Measurements from ENCODE around the gene APOBEC3F. TPM values are rescaled to one million over a fixed set of nuclear protein-coding genes. Genes with fewer than 3 reads are reported as not detected.
"Not testable (repeated sequence)": the region's sequence is repeated elsewhere in the genome, so short reads cannot be mapped to it uniquely, and the experiment has no call there.

APOBEC3F gene
- polyA plus RNA-seq, 1 experiment, result 8.6 TPM

DNA sequence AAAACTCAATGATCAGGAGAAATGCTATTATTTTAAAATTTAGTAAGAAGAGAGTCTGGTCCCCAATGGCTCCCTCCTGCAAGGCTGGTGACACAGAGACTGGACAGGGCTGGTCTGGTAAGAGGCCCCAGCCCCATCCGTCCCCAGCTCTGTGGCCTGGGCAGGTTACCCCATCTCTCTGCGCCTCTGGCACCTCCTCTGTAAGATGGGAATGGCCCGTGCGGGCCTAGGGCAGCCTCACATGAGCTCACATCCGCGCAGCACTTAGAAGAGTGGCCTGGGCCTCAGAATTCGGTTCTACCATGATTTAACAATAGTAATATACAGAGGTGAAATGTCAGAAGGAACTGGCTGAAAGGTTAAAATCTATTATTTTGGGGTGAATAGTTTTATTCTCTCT lies 1.2 kb downstream of the APOBEC3F start:
- H3K36me3 ChIP-seq (ENCODE audit: control insufficient read depth, insufficient read depth, low read length), result peaks cover 1% of the 10 kb centered on the region; the same call in 1 of the 2 replicates
- TF ChIP-seq, protein P1, sequence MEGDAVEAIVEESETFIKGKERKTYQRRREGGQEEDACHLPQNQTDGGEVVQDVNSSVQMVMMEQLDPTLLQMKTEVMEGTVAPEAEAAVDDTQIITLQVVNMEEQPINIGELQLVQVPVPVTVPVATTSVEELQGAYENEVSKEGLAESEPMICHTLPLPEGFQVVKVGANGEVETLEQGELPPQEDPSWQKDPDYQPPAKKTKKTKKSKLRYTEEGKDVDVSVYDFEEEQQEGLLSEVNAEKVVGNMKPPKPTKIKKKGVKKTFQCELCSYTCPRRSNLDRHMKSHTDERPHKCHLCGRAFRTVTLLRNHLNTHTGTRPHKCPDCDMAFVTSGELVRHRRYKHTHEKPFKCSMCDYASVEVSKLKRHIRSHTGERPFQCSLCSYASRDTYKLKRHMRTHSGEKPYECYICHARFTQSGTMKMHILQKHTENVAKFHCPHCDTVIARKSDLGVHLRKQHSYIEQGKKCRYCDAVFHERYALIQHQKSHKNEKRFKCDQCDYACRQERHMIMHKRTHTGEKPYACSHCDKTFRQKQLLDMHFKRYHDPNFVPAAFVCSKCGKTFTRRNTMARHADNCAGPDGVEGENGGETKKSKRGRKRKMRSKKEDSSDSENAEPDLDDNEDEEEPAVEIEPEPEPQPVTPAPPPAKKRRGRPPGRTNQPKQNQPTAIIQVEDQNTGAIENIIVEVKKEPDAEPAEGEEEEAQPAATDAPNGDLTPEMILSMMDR (IDR thresholded peaks at IDR 0.05; ENCODE audit: insufficient read depth, low read depth, low read length), result no peak
- ChIA-PET POLR2A (interaction anchor here (0.7 kb wide), 1 partner anchor 98 kb away, joined by 16 read pairs; no protein-coding TSS in a partner anchor), CTCF (no interaction called here)
- H3K4me3 ChIP-seq (ENCODE audit: low read depth, low read length), result no peak overlapping the region
- no peak for DNase-seq (ENCODE audit: low read depth)
- no peaks in the 10 kb centered on the region for H3K27me3 ChIP-seq (ENCODE audit: control insufficient read depth, insufficient read depth, low read length)

DNA sequence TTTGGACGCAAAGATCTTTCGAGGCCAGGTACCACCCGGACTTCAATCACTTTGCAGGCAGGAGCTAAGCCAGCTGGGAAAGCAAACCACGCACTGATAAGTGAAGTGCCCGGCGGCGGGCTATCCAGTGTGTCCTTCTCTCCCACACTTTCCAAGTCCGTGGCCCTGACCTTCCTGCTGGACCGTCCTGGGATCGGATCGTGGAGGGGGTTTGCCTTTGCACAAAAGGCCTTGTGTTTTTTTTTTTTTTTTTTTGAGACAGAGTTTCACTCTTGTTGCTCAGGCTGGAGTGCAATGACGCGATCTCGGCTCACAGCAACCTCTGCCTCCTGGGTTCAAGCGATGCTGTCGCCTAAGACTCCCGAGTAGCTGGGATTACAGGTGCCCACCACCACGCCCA lies 2.4 kb downstream of the APOBEC3F start:
- H3K27me3 ChIP-seq (ENCODE audit: control insufficient read depth, insufficient read depth, low read length); H3K36me3 ChIP-seq (ENCODE audit: control insufficient read depth, insufficient read depth, low read length); H3K4me3 ChIP-seq (ENCODE audit: low read depth, low read length); DNase-seq (ENCODE audit: low read depth); POLR2A ChIA-PET: not testable (repeated sequence)
- CTCF ChIA-PET, result interaction anchor here (1.1 kb wide), 1 partner anchor 173 kb away, joined by 3 read pairs; no protein-coding TSS in a partner anchor

DNA sequence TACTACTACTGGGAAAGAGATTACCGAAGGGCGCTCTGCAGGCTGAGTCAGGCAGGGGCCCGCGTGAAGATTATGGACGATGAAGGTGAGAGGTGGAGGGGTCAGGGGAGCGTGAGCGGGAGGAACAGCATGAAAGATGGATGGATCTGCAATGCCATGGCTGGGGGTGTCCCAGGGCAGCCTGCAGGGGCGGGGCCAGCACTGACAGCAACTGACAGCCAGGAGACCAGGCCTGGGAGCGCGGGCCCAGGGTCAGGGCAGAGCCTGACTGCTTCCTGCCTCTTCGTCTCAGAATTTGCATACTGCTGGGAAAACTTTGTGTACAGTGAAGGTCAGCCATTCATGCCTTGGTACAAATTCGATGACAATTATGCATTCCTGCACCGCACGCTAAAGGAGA lies 4.5 kb downstream of the APOBEC3F start:
- POLR2A ChIA-PET; DNase-seq (ENCODE audit: low read depth); H3K27me3 ChIP-seq (ENCODE audit: control insufficient read depth, insufficient read depth, low read length); H3K36me3 ChIP-seq (ENCODE audit: control insufficient read depth, insufficient read depth, low read length); H3K4me3 ChIP-seq (ENCODE audit: low read depth, low read length); CTCF ChIA-PET: not testable (repeated sequence)

DNA sequence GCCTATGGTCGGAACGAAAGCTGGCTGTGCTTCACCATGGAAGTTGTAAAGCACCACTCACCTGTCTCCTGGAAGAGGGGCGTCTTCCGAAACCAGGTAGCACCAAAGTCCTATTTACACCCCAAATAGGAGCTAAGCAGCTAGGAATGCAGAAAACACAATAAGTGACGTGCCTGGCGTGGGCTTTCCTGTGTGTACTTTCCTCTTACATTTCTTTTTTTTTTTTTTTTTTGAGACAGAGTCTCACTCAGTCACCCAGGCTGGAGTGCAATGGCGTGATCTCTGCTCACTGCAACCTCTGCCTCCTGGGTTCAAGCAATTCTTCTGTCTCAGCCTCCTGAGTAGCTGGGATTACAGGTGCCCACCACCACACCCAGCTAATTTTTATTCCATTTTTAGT lies 8.8 kb downstream of the APOBEC3F start:
- DNase-seq (ENCODE audit: low read depth); H3K36me3 ChIP-seq (ENCODE audit: control insufficient read depth, insufficient read depth, low read length); CTCF ChIA-PET; H3K4me3 ChIP-seq (ENCODE audit: low read depth, low read length); POLR2A ChIA-PET; H3K27me3 ChIP-seq (ENCODE audit: control insufficient read depth, insufficient read depth, low read length): not testable (repeated sequence)

DNA sequence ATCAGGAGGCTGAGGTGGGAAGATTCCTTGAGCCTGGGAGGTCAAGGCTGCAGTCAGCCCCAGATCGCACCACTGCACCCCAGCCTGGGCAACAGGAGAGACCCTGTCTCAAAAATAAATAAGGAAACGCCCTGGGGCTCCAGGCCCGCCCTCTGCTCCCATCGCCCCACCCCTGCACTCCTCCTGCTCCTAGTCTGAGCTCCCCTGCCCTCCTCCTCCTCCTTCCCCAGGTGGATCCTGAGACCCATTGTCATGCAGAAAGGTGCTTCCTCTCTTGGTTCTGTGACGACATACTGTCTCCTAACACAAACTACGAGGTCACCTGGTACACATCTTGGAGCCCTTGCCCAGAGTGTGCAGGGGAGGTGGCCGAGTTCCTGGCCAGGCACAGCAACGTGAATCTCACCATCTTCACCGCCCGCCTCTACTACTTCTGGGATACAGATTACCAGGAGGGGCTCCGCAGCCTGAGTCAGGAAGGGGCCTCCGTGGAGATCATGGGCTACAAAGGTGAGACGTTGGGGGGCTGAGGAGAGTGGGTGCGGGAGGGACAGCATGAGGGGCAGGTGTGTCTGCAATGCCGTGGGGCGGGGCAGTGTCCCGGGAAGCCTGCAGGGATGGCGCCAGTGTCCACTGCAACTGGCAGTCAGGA lies 11.3 kb downstream of the APOBEC3F start:
- H3K4me3 ChIP-seq (ENCODE audit: low read depth, low read length); CTCF ChIA-PET; POLR2A ChIA-PET; DNase-seq (ENCODE audit: low read depth); H3K27me3 ChIP-seq (ENCODE audit: control insufficient read depth, insufficient read depth, low read length); H3K36me3 ChIP-seq (ENCODE audit: control insufficient read depth, insufficient read depth, low read length): not testable (repeated sequence)

DNA sequence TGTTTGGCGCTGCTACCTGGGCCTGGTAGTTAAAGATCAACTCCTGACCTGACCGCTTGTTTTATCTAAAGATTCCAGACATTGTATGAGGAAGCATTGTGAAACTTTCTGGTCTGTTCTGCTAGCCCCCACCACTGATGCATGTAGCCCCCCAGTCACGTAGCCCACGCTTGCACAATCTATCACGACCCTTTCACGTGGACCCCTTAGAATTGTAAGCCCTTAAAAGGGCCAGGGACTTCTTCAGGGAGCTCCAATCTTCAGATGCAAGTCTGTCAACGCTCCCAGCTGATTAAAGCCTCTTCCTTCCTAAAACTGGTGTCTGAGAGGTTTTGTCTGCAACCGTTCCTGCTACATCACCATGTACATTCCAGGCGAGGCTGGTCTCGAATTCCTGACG lies 15.0 kb downstream of the APOBEC3F start:
- Histone ChIP-seq H3K36me3 (ENCODE audit: control insufficient read depth, insufficient read depth, low read length) (no peaks in the 10 kb centered on the region), H3K4me3 (ENCODE audit: low read depth, low read length) (no peak overlapping the region), H3K27me3 (ENCODE audit: control insufficient read depth, insufficient read depth, low read length) (peaks cover 6% of the 10 kb centered on the region)
- TF ChIP-seq, protein P1 (IDR thresholded peaks at IDR 0.05; ENCODE audit: insufficient read depth, low read depth, low read length), result no peak
- no peak for DNase-seq (ENCODE audit: low read depth)
- POLR2A ChIA-PET, result interaction anchor here (0.7 kb wide), 1 partner anchor 16 kb away, joined by 17 read pairs; no protein-coding TSS in a partner anchor
- CTCF ChIA-PET, result no interaction called here

DNA sequence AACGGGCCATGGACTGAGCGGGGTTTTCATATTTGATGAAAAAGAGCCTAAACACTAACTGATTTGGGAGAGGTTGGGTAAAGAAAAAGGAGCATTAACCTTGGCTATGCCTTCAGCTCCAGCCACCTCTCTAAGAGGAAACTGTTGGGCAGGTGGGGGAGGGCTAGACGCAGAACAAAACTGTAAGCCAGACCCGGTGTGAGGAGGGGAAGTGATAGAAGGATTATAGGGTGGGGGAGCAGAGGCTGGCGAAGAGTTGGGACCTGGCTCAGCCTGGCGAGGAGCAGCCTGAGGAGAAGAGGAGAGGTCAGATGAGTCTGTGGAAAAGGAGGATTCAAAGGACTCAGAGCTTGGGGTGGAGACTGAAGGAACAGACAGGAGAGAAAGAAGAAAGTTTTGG lies 20.6 kb downstream of the APOBEC3F start:
- DNase-seq (ENCODE audit: low read depth); POLR2A ChIA-PET; H3K4me3 ChIP-seq (ENCODE audit: low read depth, low read length); H3K27me3 ChIP-seq (ENCODE audit: control insufficient read depth, insufficient read depth, low read length); CTCF ChIA-PET; H3K36me3 ChIP-seq (ENCODE audit: control insufficient read depth, insufficient read depth, low read length): not testable (repeated sequence)

DNA sequence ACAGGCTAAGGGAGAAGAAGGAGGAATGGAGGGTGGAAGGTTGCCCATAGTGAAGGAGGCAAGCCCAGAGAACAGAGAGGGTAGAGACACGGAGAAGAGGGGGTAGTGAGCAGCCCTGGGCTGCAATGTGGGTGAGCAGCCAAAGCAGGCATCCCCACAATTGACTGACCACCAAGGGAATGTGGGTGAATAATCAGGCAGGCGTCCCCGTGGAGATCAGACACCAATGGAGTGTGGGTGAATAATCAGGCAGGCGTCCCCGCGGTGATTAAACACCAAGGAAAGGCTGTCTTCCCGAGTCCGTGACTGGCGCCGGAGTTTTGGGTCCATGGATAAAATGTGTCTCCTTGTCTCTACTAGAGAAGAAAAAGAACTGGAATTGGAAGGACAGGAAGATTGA lies 21.3 kb downstream of the APOBEC3F start:
- DNase-seq (ENCODE audit: low read depth); H3K27me3 ChIP-seq (ENCODE audit: control insufficient read depth, insufficient read depth, low read length); CTCF ChIA-PET; H3K36me3 ChIP-seq (ENCODE audit: control insufficient read depth, insufficient read depth, low read length); H3K4me3 ChIP-seq (ENCODE audit: low read depth, low read length); POLR2A ChIA-PET: not testable (repeated sequence)

DNA sequence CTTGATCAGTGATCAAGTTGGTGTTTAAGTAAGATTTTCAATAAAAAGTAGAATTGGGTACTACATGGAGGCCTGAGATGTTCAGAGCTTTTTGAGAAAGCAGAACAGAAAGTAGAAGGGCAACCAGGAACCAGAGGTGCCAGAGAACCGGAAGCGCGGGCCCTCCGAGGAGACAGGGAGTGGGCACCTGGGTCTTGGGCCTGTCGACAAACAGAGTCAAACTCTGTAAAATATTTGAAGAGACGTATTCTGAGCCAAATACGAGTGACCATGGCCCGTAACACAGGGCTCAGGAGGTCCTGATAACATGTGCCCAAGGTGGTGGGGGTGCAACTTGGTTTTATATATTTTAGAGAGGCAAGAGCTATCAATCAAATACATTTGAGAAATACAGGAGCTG lies 23.2 kb downstream of the APOBEC3F start:
- CTCF ChIA-PET; H3K4me3 ChIP-seq (ENCODE audit: low read depth, low read length); DNase-seq (ENCODE audit: low read depth); POLR2A ChIA-PET; H3K36me3 ChIP-seq (ENCODE audit: control insufficient read depth, insufficient read depth, low read length): not testable (repeated sequence)
- H3K27me3 ChIP-seq (ENCODE audit: control insufficient read depth, insufficient read depth, low read length), result peaks cover 12% of the 10 kb centered on the region

DNA sequence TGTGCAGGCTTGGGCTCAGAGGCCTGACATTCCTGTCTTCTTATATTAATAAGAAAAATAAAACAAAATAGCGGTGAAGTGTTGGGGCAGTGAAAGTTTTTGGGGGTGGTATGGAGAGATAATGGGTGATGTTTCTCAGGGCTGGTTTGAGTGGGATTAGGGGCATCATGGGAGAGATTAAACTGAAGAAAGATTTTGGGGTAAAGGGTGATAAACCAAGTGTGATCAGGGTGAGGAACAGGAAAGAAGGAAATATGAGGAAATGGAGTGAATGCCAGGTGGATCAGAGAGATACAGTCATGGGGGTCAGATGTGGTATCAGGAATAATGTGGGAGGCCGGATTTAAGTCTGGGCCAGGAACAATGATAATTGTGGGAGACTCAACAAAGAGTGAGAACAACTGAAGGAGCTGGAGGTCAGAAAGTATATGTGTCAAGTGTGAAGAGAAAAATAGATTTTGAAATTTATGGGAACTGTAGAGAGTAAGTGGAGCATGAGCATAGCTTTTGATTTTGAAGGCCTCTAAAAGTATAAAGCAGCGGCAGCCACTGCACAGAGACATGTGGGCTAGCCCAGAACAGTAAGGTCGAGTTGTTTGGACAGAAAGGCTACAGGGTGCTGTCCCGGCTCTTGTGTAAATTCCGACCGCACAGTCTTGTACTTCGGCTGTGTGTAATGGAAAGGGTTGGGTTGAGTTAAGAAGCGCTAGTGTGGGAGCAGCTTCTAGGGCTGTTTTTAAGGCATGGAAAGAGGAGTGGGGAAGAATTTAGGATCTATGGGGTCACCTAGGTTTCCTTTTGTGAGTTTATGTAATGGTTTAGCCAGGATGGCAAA lies 26.0 kb downstream of the APOBEC3F start:
- CTCF ChIA-PET; POLR2A ChIA-PET; H3K4me3 ChIP-seq (ENCODE audit: low read depth, low read length): not testable (repeated sequence)

More for the DNA sequence above, 26.0 kb downstream of the APOBEC3F start:
- DNase-seq (ENCODE audit: low read depth); H3K27me3 ChIP-seq (ENCODE audit: control insufficient read depth, insufficient read depth, low read length); H3K36me3 ChIP-seq (ENCODE audit: control insufficient read depth, insufficient read depth, low read length): not testable (repeated sequence)
